Breast epithelium (tissue), 3 donors: ENCODE data around the gene PPFIA2.

Source experiments
- POLR2A ChIP-seq: fragments of 450-650 bp; IDR thresholded peaks from one replicate; pipeline ENCODE4 v1.6.1; 2016; ENCODE audit warnings: antibody characterized with exemption, mild to moderate bottlenecking, moderate library complexity
- POLR2AphosphoS5 ChIP-seq, 3 donors: sonication (generic); formaldehyde crosslinking; IDR thresholded peaks; one replicate each; pipeline ENCODE4 v1.6.1; 2017; ENCODE audit warnings: antibody characterized with exemption in 3 of 3
- TF ChIP-seq, protein P1 (sequence below), 3 donors: fragments of 450-650 bp; IDR thresholded peaks; one replicate each; pipeline ENCODE4 v1.5.1; 2016 to 2017; ENCODE audit warnings: antibody characterized with exemption in 3 of 3, mild to moderate bottlenecking in 3 of 3, moderate library complexity in 3 of 3

DNA sequence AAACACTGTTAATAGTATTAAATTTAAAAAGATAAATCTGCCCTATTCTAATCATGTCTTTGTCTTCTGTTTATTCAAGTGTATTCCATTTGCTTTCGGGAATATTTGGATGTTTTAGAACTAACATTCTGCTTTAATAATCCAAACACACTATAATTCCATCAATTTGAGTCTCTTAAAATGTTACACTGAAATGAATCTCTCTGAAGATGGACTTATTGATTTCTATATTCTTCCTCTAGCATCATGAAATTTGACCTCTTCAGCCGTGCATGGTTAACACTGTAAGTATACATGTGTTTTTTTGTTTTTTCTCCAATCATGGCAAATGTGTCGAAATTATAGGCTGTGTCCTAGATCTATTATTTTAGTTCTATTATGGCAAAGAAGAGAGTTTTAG is 342.1 kb downstream of the PPFIA2 start:
- TF ChIP-seq, protein P1, sequence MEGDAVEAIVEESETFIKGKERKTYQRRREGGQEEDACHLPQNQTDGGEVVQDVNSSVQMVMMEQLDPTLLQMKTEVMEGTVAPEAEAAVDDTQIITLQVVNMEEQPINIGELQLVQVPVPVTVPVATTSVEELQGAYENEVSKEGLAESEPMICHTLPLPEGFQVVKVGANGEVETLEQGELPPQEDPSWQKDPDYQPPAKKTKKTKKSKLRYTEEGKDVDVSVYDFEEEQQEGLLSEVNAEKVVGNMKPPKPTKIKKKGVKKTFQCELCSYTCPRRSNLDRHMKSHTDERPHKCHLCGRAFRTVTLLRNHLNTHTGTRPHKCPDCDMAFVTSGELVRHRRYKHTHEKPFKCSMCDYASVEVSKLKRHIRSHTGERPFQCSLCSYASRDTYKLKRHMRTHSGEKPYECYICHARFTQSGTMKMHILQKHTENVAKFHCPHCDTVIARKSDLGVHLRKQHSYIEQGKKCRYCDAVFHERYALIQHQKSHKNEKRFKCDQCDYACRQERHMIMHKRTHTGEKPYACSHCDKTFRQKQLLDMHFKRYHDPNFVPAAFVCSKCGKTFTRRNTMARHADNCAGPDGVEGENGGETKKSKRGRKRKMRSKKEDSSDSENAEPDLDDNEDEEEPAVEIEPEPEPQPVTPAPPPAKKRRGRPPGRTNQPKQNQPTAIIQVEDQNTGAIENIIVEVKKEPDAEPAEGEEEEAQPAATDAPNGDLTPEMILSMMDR (IDR thresholded peaks at IDR 0.05) = no peak
- TF ChIP-seq POLR2A (no peak), POLR2AphosphoS5 (IDR thresholded peaks at IDR 0.05) (no peak)
